GM12864 (cell line): ENCODE data around the gene EHMT1.
"Not testable (repeated sequence)": the region's sequence is repeated elsewhere in the genome, so short reads cannot be mapped to it uniquely, and the experiment has no call there.

Experiments used
- DNase-seq: peaks from one replicate; pipeline ENCODE4 v3.0.0-alpha.2; 2011; ENCODE audit warnings: low read depth
- H3K4me3 ChIP-seq: 2 replicates; pipeline ENCODE4 v1.5.1; 2011; ENCODE audit warnings: mild to moderate bottlenecking, low read depth, low read length, control low read depth
- CTCF ChIP-seq: IDR thresholded peaks from 2 replicates; pipeline ENCODE4 v1.5.1; 2011; ENCODE audit warnings: low read depth, mild to moderate bottlenecking, moderate library complexity, low read length, control low read depth, inconsistent platforms; ENCODE audit errors: missing control alignments

The EHMT1 gene

GRCh38 chr9:137807721-137808703 is 189.2 kb downstream of the EHMT1 start:
- no peak overlapping the region for H3K4me3 ChIP-seq
- DNase-seq = no peak
- TF ChIP-seq CTCF = no peak

- no peak for DNase-seq
- no peak for TF ChIP-seq CTCF
- no peak overlapping the region for H3K4me3 ChIP-seq
Observed at GRCh38 chr9:137809040-137809576, 190.3 kb downstream of the EHMT1 start.

- not testable (repeated sequence) for H3K4me3 ChIP-seq, DNase-seq
Observed at GRCh38 chr9:137809726-137810450, 191.1 kb downstream of the EHMT1 start.

GRCh38 chr9:137811283-137811870 is 192.6 kb downstream of the EHMT1 start:
- no peak for DNase-seq
- no peak for TF ChIP-seq CTCF
- no peak overlapping the region for H3K4me3 ChIP-seq

GRCh38 chr9:137812356-137813023 is 193.7 kb downstream of the EHMT1 start:
- DNase-seq = no peak
- H3K4me3 ChIP-seq = no peak overlapping the region
- TF ChIP-seq CTCF = no peak

- DNase-seq = no peak
- TF ChIP-seq CTCF = no peak
- H3K4me3 ChIP-seq = no peak overlapping the region
Observed at GRCh38 chr9:137813167-137813566, 194.4 kb downstream of the EHMT1 start.
